Posterior vena cava (tissue), 2 donors: ENCODE data around the gene ANG. TPM values are rescaled to one million over a fixed set of nuclear protein-coding genes. Genes with fewer than 3 reads are reported as not detected.
"Not testable (repeated sequence)": the region's sequence is repeated elsewhere in the genome, so short reads cannot be mapped to it uniquely, and the experiment has no call there.

Source experiments
- DNase-seq: peaks from one replicate; pipeline ENCODE4 v3.0.0-alpha.2; 2020; ENCODE audit warnings: low spot score
- intact Hi-C, 2 donors: fragments of 100-400 bp; cut with DNase I; formaldehyde crosslinking; loops; one replicate each; pipeline versions ENCODE4 v1.14.1 to v1.14.2; 2022 to 2023
- total RNA-seq, 2 donors: library from RNA; stranded (reverse); fragmentation: NEBNext Ultra II Directional; extraction: Animal tissue kit (Norgen Biotek cat#: 25700); gene quantifications; one replicate each; pipeline ENCODE4 v1.2.1, GENCODE V29; 2021
- donor health status: DM: yes; HTN: yes; CAD: no.
- donor health status: DM: yes; HTN: yes; CAD: no.

ANG gene
- total RNA-seq, 2 donors from 2014 or later = 11.5 to 18.0 TPM

GRCh38 chr14:20687362-20688166, 1.0 kb upstream of the ANG start:
- DNase-seq = no peak
- intact Hi-C loops = loop anchor here (1.0 to 10.0 kb wide), 5 partner anchors 21 to 353 kb away; partner anchors contain the start of genes CCNB1IP1 (in 1 of the 2), PARP2 (in 1 of the 2) and PIP4P1 (in 1 of the 2)

GRCh38 chr14:20690848-20691640, 2.5 kb downstream of the ANG start:
- no peak for DNase-seq
- intact Hi-C loops = no loop called here

- no peak for DNase-seq
- intact Hi-C loops = no loop called here
These were observed 3.7 kb downstream of the ANG start for GRCh38 chr14:20692116-20692751.

GRCh38 chr14:20696764-20697163, 8.2 kb downstream of the ANG start:
- intact Hi-C loops = loop anchor here in 1 of 2 donors (5.0 kb wide), 1 partner anchor 266 kb away; no protein-coding TSS in a partner anchor
- DNase-seq = no peak

- intact Hi-C loops = loop anchor here in 1 of 2 donors (5.0 kb wide), 1 partner anchor 265 kb away; no protein-coding TSS in a partner anchor
- DNase-seq = peak; percentile 86
These were observed 8.9 kb downstream of the ANG start for GRCh38 chr14:20697273-20698017.

GRCh38 chr14:20698018-20698329, 9.4 kb downstream of the ANG start:
- no peak for DNase-seq
- intact Hi-C loops = loop anchor here in 1 of 2 donors (5.0 kb wide), 1 partner anchor 264 kb away; no protein-coding TSS in a partner anchor

DNA sequence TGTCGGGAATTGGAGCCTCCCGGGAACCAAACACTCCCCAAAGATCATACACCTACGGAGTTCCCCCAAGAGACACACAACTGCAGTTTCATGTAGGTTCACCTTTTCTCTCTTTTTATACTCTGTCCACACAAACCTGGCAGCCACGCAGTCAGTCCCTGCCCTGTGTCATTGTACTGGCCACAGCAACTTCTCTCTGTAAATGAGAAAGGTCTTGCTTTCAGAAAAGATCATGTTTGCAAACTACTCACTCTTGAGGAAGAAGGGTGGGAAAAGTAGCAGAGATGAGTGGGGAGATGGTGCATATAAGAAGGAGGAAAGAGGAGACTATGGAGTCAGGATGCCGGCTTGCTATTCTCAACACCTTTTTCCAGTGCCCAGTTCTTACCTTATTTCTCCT, 10.4 kb downstream of the ANG start:
- DNase-seq = no peak
- intact Hi-C loops = loop anchor here in 1 of 2 donors (5.0 kb wide), 1 partner anchor 263 kb away; no protein-coding TSS in a partner anchor

GRCh38 chr14:20699931-20700330, 11.4 kb downstream of the ANG start:
- no peak for DNase-seq
- intact Hi-C loops = loop anchor here in 1 of 2 donors (5.0 kb wide), 1 partner anchor 262 kb away; no protein-coding TSS in a partner anchor

DNA sequence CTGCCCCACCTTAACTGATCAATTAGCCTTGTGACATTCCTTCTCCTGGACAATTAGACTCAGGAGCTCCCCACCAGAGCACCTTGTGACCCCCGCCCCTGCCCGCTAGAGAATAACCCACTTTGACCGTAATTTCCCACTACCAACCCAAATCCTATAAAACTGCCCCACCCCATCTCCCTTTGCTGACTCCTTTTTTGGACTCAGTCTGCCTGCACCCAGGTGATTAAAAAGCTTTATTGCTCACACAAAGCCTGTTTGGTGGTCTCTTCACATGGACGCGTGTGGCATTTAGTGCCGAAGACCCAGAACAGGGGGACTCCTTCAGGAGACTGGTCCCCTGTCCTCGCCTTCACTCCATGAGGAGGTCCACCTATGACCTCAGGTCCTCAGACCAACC, 12.4 kb downstream of the ANG start:
- DNase-seq, intact Hi-C loops: not testable (repeated sequence)

GRCh38 chr14:20706657-20707355, 18.2 kb downstream of the ANG start:
- intact Hi-C loops = loop anchor here in 1 of 2 donors (5.0 kb wide), 1 partner anchor 155 kb away; no protein-coding TSS in a partner anchor
- no peak for DNase-seq

DNA sequence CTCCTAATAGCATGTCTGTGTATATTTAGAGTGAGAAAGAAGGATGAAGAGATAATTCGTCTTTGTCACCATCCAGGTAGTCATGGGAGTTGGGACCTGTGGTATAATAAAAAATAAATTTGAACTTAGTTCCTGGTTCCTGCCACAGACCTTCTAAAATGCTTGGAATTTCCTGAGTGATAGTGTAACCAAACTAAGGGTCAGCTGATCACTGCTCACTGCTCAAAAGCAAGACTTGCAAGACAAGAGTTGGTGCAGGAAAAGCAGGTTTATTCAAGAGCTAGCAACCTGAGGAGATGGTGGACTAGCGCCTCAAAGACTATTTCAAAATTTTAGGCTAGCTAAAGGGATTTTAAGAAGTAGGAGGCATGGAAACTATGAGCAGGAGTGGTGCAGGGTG, 19.1 kb downstream of the ANG start:
- DNase-seq = no peak
- intact Hi-C loops = loop anchor here in 1 of 2 donors (5.0 kb wide), 1 partner anchor 155 kb away; no protein-coding TSS in a partner anchor

- DNase-seq = no peak
- intact Hi-C loops = no loop called here
These were observed 22.7 kb downstream of the ANG start for GRCh38 chr14:20711261-20711660.

DNA sequence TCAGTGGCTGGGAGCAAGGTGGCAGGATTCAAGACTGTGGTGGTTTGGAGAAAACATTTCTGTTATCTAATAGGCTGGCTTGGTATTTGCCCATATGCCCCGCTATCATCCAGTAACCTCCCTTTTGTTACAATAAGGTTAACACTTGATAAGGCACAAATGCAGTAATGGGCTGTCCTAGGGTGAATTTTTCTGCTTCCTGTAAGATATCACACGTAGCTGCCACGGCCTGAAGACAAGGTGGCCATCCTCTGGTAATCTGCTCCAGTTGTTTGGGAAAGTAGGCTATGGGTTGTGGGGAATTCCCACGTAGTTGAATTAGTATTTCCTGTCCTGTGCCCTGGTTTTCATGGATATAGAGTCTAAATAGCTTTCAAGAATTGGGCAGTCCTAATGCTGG, 23.1 kb downstream of the ANG start:
- intact Hi-C loops = no loop called here

DNA sequence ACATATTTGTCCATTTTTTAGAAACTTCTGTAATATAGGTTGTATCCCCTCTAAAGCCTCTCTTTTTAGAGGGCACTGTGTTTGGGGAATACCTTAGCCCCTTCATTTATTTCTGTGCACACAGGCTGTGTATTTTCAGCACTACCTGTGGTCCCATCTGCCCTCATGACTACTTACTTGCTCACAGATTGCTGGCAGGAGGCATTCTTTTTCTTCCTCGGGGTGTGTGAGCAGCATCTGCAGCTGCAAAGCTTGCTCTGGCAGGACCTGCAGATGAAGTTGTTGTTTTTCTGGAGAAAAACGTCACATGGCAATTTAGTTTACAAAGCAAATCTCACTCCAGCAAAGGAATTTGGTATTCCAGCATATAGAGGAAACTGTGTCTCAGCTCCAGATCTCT, 24.3 kb downstream of the ANG start:
- intact Hi-C loops = no loop called here
- no peak for DNase-seq

More for the DNA sequence above, 23.1 kb downstream of the ANG start:
- no peak for DNase-seq

DNA sequence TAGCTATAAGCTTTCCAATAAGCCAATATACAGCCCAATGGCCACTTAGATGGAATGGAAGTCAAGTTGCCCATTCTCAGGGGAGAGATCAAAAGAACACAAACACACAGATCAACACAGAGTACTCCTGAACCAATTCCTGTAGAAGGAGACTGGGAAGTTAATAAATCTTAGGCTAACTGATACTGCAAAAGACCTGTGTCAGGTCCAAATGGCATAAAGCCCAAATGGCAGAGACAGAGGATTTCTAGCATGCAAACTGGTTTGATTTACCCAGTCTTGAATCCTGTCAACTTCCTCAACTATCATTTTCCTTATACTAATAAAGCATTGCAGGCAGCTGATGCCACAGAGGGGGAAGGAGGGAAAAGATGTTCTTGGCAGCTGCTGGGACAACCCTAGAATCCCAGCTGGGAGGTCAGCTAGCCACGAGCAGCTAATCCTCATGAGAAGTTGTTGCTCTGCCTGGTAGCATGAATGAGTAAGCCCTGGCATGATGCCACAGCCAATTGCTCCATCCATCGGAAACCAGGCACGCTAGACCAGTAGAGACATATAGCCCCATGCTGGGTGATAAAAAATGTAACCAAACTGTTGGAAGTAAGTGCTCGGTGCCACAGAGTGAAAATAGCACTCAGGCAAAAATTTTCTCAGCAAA, 26.2 kb downstream of the ANG start:
- intact Hi-C loops = no loop called here
- DNase-seq = peak; percentile 93

GRCh38 chr14:20719777-20720176, 31.2 kb downstream of the ANG start:
- DNase-seq = no peak
- intact Hi-C loops = no loop called here

DNA sequence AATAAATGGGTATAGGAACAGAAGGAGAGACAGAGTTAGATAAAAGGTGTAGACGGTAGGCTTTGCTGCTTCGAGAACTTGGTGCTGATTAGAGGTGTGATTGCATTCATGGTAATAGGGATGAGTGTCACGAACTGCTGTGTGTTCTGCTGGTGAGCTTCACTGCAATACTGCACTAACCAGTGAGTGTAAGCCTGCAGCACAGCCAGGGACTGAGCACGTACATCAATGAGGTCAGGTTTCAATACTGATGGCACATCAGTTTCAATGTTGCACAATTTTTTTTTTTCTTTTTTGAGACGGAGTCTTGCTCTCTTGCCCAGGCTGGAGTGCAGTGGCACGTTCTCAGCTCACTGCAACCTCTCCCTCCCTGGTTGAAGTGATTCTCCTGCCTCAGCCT, 32.2 kb downstream of the ANG start:
- no peak for DNase-seq
- intact Hi-C loops = no loop called here

- no peak for DNase-seq
- intact Hi-C loops = no loop called here
These were observed 33.5 kb downstream of the ANG start for GRCh38 chr14:20722016-20722415.
